Muscle of back (tissue), 11 donors: Measurements from ENCODE around the gene IBTK. TPM values are rescaled to one million over a fixed set of nuclear protein-coding genes. Genes with fewer than 3 reads are reported as not detected.
"Not testable (repeated sequence)": the region's sequence is repeated elsewhere in the genome, so short reads cannot be mapped to it uniquely, and the experiment has no call there.

ENCODE experiments used
- DNase-seq, 3 donors: peaks; one replicate each; pipeline versions ENCODE4 v3.0.0 to v3.0.0-alpha.2; 2013
- polyA plus RNA-seq, 10 donors: library from polyadenylated mRNA; unstranded; fragments of 120-200 nt; gene quantifications; one replicate each; pipeline ENCODE4 v1.2.1, GENCODE V29; 2013; ENCODE audit not compliant: insufficient read length in 10 of 10

Gene IBTK
- polyA plus RNA-seq, 10 donors: 28.0 to 44.8 (median 37.0) TPM

- peak; percentile 60 to 92 (median 70) for DNase-seq
Measured at GRCh38 chr6:82246802-82247504, 591 bp downstream of the IBTK start.

- no peak for DNase-seq
Measured at GRCh38 chr6:82246370-82246769, 1.2 kb downstream of the IBTK start.

- no peak for DNase-seq
Measured at GRCh38 chr6:82245376-82245775, 2.2 kb downstream of the IBTK start.

- no peak for DNase-seq
Measured at GRCh38 chr6:82243884-82244283, 3.7 kb downstream of the IBTK start.

GRCh38 chr6:82240186-82240585 is 7.4 kb downstream of the IBTK start:
- no peak for DNase-seq

- no peak for DNase-seq
Measured at GRCh38 chr6:82239597-82239996, 7.9 kb downstream of the IBTK start.

- DNase-seq: no peak
Measured at GRCh38 chr6:82237013-82237412, 10.5 kb downstream of the IBTK start.

GRCh38 chr6:82227770-82228169 is 19.8 kb downstream of the IBTK start:
- DNase-seq: no peak

- DNase-seq: no peak
Measured at GRCh38 chr6:82220167-82220566, 27.4 kb downstream of the IBTK start.

- DNase-seq: no peak
Measured at GRCh38 chr6:82217018-82217586, 30.4 kb downstream of the IBTK start.

- DNase-seq: no peak
Measured at GRCh38 chr6:82216549-82216948, 31.0 kb downstream of the IBTK start.

GRCh38 chr6:82211326-82211725 is 36.2 kb downstream of the IBTK start:
- no peak for DNase-seq

- DNase-seq: no peak
Measured at GRCh38 chr6:82208913-82209312, 38.6 kb downstream of the IBTK start.

GRCh38 chr6:82205930-82206392 is 41.6 kb downstream of the IBTK start:
- DNase-seq: peak in 2 of 3 donors; percentile 8 to 34

GRCh38 chr6:82204020-82204419 is 43.5 kb downstream of the IBTK start:
- no peak for DNase-seq

GRCh38 chr6:82197784-82198183 is 49.8 kb downstream of the IBTK start:
- no peak for DNase-seq

- not testable (repeated sequence) for DNase-seq
Measured at GRCh38 chr6:82197245-82197644, 50.3 kb downstream of the IBTK start.

- DNase-seq: no peak
Measured at GRCh38 chr6:82196161-82196560, 51.4 kb downstream of the IBTK start.

GRCh38 chr6:82195619-82196018 is 51.9 kb downstream of the IBTK start:
- DNase-seq: no peak

- DNase-seq: no peak
Measured at GRCh38 chr6:82185948-82186535, 61.5 kb downstream of the IBTK start.

- peak in 1 of 3 donors; percentile 19 for DNase-seq
Measured at GRCh38 chr6:82183642-82184282, 63.8 kb downstream of the IBTK start.

- DNase-seq: no peak
Measured at GRCh38 chr6:82182756-82183155, 64.8 kb downstream of the IBTK start.

- DNase-seq: no peak
Measured at GRCh38 chr6:82179415-82179814, 68.1 kb downstream of the IBTK start.
